Kidney epithelial cell (primary cell): ENCODE measurements around the gene IVNS1ABP. TPM values are rescaled to one million over a fixed set of nuclear protein-coding genes. Genes with fewer than 3 reads are reported as not detected.

Experiments used
- DNase-seq: peaks from one replicate; pipeline ENCODE4 v3.0.0-alpha.2; 2010; ENCODE audit warnings: low read depth
- H3K27me3 ChIP-seq: 2 replicates; pipeline ENCODE4 v1.6.0; 2011; ENCODE audit warnings: low read length; ENCODE audit not compliant: control insufficient read depth, insufficient read depth
- H3K36me3 ChIP-seq: 2 replicates; pipeline ENCODE4 v1.5.1; 2011; ENCODE audit warnings: low read length; ENCODE audit not compliant: control insufficient read depth, insufficient read depth
- H3K4me3 ChIP-seq: 2 replicates; pipeline ENCODE4 v1.5.1; 2011; ENCODE audit warnings: low read depth, mild to moderate bottlenecking, control low read depth, low read length
- total RNA-seq: library from RNA; depleted of rRNA; stranded (reverse); fragments of >200 nt; gene quantifications from 2 replicates; pipeline ENCODE4 v1.2.3, GENCODE V29; 2015
- TF ChIP-seq, protein P1 (sequence below): IDR thresholded peaks from 2 replicates; pipeline ENCODE4 v1.5.1; 2011; ENCODE audit warnings: mild to moderate bottlenecking, moderate library complexity, low read length, control low read depth, inconsistent platforms; ENCODE audit not compliant: insufficient read depth, poor library complexity, severe bottlenecking

Gene IVNS1ABP
- total RNA-seq, 1 donor from 2014 or later, result 69.3 TPM

DNA sequence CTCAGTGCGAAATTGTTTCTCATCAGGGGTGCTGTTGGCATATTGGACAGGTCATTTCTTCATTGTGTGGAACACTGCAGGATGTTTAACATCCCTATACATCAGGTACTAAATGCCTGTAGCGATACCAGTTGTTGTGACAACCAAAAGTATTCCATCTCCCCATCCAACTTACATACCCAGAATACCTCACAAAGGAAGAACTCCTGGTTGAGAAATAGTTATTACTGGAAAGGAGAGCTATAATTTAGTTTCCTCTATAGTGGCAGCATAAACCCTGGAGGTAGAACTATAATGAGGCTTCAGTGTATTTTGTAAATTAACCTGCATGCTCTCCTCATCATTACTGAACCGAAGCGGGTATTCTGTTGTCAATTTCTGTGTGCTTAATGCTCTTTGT lies 45.1 kb downstream of the IVNS1ABP start:
- no peaks in the 10 kb centered on the region for H3K36me3 ChIP-seq
- DNase-seq, result no peak
- no peak overlapping the region for H3K4me3 ChIP-seq
- H3K27me3 ChIP-seq, result no peaks in the 10 kb centered on the region
- TF ChIP-seq, protein P1, sequence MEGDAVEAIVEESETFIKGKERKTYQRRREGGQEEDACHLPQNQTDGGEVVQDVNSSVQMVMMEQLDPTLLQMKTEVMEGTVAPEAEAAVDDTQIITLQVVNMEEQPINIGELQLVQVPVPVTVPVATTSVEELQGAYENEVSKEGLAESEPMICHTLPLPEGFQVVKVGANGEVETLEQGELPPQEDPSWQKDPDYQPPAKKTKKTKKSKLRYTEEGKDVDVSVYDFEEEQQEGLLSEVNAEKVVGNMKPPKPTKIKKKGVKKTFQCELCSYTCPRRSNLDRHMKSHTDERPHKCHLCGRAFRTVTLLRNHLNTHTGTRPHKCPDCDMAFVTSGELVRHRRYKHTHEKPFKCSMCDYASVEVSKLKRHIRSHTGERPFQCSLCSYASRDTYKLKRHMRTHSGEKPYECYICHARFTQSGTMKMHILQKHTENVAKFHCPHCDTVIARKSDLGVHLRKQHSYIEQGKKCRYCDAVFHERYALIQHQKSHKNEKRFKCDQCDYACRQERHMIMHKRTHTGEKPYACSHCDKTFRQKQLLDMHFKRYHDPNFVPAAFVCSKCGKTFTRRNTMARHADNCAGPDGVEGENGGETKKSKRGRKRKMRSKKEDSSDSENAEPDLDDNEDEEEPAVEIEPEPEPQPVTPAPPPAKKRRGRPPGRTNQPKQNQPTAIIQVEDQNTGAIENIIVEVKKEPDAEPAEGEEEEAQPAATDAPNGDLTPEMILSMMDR, result no peak

DNA sequence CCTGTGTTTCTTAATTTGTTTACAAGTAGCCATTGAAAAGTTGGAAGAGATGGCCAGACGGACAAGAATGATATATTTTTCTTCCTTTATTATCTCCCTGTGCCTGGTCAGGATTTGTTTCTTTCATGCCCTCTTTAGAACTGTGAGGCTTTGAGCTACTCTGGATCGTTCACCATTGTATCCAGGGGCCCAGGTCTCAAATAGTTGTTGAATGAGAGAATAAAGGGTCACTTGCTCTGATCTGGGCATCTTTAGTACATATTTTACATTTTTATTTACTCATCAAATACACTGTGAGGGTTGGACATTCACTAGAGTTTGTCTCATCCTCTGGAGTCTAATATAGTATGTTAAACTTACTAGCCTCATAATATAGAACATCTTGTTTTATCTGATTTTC lies 48.7 kb downstream of the IVNS1ABP start:
- Histone ChIP-seq H3K27me3 (no peaks in the 10 kb centered on the region), H3K4me3 (no peak overlapping the region), H3K36me3 (no peaks in the 10 kb centered on the region)
- DNase-seq, result no peak
- TF ChIP-seq, protein P1, result no peak

- Histone ChIP-seq H3K36me3 (no peaks in the 10 kb centered on the region), H3K4me3 (no peak overlapping the region), H3K27me3 (no peaks in the 10 kb centered on the region)
- DNase-seq, result no peak
- TF ChIP-seq, protein P1, result no peak
These were observed 49.3 kb downstream of the IVNS1ABP start for GRCh38 chr1:185267701-185268100.

DNA sequence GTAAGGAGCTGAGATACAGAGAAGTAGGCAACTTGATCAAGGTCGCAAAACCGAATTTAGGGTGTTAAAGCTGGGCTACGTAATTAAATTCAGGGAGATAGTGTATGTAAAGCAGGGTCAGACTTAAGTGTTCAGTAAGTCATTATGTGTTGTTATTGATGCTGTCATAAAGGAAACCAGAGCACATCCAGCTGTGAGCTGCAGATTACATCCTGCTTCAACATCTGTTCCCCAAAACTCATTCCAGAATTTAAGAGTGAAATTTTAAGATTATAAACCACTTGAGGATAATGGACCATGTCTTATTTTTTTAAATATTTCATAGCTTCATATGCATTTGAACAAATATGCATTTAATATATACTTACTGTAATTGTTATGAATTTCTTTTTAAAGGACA lies 49.7 kb downstream of the IVNS1ABP start:
- Histone ChIP-seq H3K27me3 (no peaks in the 10 kb centered on the region), H3K4me3 (no peak overlapping the region), H3K36me3 (no peaks in the 10 kb centered on the region)
- no peak for DNase-seq
- TF ChIP-seq, protein P1, result no peak

DNA sequence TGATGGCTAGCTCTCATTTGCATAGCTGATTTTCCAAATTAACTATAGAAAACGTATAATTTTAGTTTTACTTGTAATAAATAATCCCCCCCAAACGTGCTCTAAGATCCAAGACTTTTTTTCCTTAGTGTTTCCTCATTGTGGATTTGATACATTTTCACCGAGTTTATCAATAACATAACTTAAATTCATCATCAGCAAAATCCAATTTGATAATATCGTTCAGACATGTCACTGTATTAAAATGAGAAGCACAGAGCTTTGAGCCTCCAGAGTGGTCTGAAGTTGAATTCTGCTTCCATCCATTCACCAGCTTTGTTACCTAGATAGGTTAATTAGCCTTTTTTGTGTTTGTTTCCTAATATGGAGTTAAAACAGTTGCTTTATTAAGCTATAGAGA lies 51.7 kb downstream of the IVNS1ABP start:
- H3K27me3 ChIP-seq, result no peaks in the 10 kb centered on the region
- TF ChIP-seq, protein P1, result no peak
- no peaks in the 10 kb centered on the region for H3K36me3 ChIP-seq
- no peak overlapping the region for H3K4me3 ChIP-seq
- no peak for DNase-seq

DNA sequence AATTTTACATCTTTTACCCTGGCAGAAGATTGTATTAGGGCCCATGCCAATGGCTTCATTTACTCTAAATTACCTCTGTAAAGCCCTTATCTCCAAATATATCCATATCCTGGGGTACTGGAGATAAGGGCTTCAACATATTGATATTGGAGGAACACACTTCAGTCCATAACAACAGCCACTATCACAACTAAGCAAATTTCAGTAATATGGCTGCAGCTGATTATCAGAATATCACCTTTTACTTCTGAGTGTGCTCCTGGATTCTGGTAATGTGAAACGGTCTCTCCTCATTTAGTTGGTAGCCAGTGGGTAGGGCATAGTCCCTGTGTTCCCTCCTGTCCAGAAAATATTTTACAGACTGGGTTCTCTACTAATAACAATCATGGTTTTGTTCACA lies 53.3 kb downstream of the IVNS1ABP start:
- Histone ChIP-seq H3K36me3 (no peaks in the 10 kb centered on the region), H3K4me3 (no peak overlapping the region), H3K27me3 (no peaks in the 10 kb centered on the region)
- TF ChIP-seq, protein P1, result no peak
- no peak for DNase-seq
